Measurements from ENCODE around the gene MAP2K6. TPM values are rescaled to one million over a fixed set of nuclear protein-coding genes. Genes with fewer than 3 reads are reported as not detected.

MAP2K6 gene
- total and polyA plus RNA-seq, 10 of the 15 experiments (the other 5 are each of a cell fraction or from before 2014, with no cell fraction given) = 15.6 to 70.3 (median 22.9) TPM

- Histone ChIP-seq H3K36me3 (ENCODE audit: control insufficient read depth in 2 of 2, insufficient read depth in 2 of 2, low read length in 1 of 2) (no peaks in the 10 kb centered on the region), H4K20me1 (ENCODE audit: control insufficient read depth, insufficient read depth) (no peaks in the 10 kb centered on the region), H3K27me3 (replicated peaks in 1 of 2; ENCODE audit: control insufficient read depth in 2 of 2, insufficient read depth in 2 of 2, low read length in 1 of 2) (peaks cover 0 to 2% of the 10 kb centered on the region in 2 experiments; a peak in 3 of 4 replicates), H3K4me1 (ENCODE audit: control insufficient read depth, insufficient read depth, low read length) (no peaks in the 10 kb centered on the region), H3K9ac (ENCODE audit: control insufficient read depth, insufficient read depth, low read length) (no peak overlapping the region), H3K4me2 (ENCODE audit: control insufficient read depth, insufficient read depth) (no peak overlapping the region), H2AFZ (ENCODE audit: control insufficient read depth, low read depth, low read length) (no peak overlapping the region), H3K79me2 (ENCODE audit: control insufficient read depth, insufficient read depth, low read length) (no peaks in the 10 kb centered on the region), H3K27ac (ENCODE audit: control insufficient read depth, insufficient read depth) (no peak overlapping the region), H3K9me3 (replicated peaks; ENCODE audit: control insufficient read depth, insufficient read depth, low read length) (no peaks in the 10 kb centered on the region), H3K4me3 (no peak overlapping the region)
- ChIA-PET CTCF (interaction anchor here (1.1 to 2.7 kb wide), 3 partner anchors 13 to 25 kb away, joined by 3 to 11 read pairs (median 10); no protein-coding TSS in a partner anchor), RAD21 (ENCODE audit: unreplicated experiment) (interaction anchor here (1.5 kb wide), 1 partner anchor 13 kb away, joined by 5 read pairs; no protein-coding TSS in a partner anchor), POLR2A (no interaction called here), SMC1A (ENCODE audit: uncharacterized antibody, unreplicated experiment) (interaction anchor here (0.6 kb wide), 1 partner anchor 1173 kb away, joined by 3 read pairs; no protein-coding TSS in a partner anchor)
- TF ChIP-seq SMAD1 (IDR thresholded peaks at IDR 0.05; ENCODE audit: low read depth, partially characterized antibody) (no peak), DPF2 (IDR thresholded peaks at IDR 0.05) (no peak), RFX5 (IDR thresholded peaks at IDR 0.05; ENCODE audit: low read depth, low read length) (no peak), BMI1 (IDR thresholded peaks at IDR 0.05; ENCODE audit: borderline replicate concordance) (no peak)
- intact Hi-C loops (cut with micrococcal nuclease; ENCODE audit: unreplicated experiment) (no loop called here), in situ Hi-C loops (cut with MboI) (no loop called here)
- no TSS peak for BruUV-seq (replicated peaks)
- WGBS (ENCODE audit: insufficient coverage, insufficient replicate concordance, low lambda C conversion rate, missing lambda C conversion rate) = 20% methylated on average over 2 of the region's 2 CpGs
- FAIRE-seq (no peak), DNase-seq (ENCODE audit: low read depth, low spot score) (no peak), ATAC-seq (no peak)
Observed at GRCh38 chr17:69593716-69594115, 179.2 kb downstream of the MAP2K6 start.

- no peak overlapping the region for H3K27ac ChIP-seq (ENCODE audit: control insufficient read depth, insufficient read depth)
- POLR2A ChIA-PET = no interaction called here
- in situ Hi-C loops (cut with MboI) = no loop called here
- H3K4me2 ChIP-seq (ENCODE audit: control insufficient read depth, insufficient read depth) = no peak overlapping the region
- WGBS (ENCODE audit: insufficient coverage, insufficient replicate concordance, low lambda C conversion rate, missing lambda C conversion rate) = 27% methylated on average over 4 of the region's 4 CpGs
- no TSS peak for BruUV-seq (replicated peaks)
- H3K27me3 ChIP-seq (replicated peaks in 1 of 2; ENCODE audit: control insufficient read depth in 2 of 2, insufficient read depth in 2 of 2, low read length in 1 of 2) = peaks cover 0 to 2% of the 10 kb centered on the region in 2 experiments; a peak in 2 of 4 replicates
- H3K36me3 ChIP-seq (ENCODE audit: control insufficient read depth in 2 of 2, insufficient read depth in 2 of 2, low read length in 1 of 2) = no peaks in the 10 kb centered on the region
- no peak overlapping the region for H3K9ac ChIP-seq (ENCODE audit: control insufficient read depth, insufficient read depth, low read length)
- SMC1A ChIA-PET (ENCODE audit: uncharacterized antibody, unreplicated experiment) = interaction anchor here (1.4 kb wide), 1 partner anchor 12 kb away, joined by 4 read pairs; no protein-coding TSS in a partner anchor
- H2AFZ ChIP-seq (ENCODE audit: control insufficient read depth, low read depth, low read length) = no peak overlapping the region
- CTCF ChIA-PET = interaction anchor here (1.0 to 2.7 kb wide), 4 partner anchors 12 to 26 kb away, joined by 3 to 11 read pairs (median 6); no protein-coding TSS in a partner anchor
- no peaks in the 10 kb centered on the region for H3K79me2 ChIP-seq (ENCODE audit: control insufficient read depth, insufficient read depth, low read length)
- RAD21 ChIA-PET (ENCODE audit: unreplicated experiment) = interaction anchor here (1.5 kb wide), 1 partner anchor 12 kb away, joined by 5 read pairs; no protein-coding TSS in a partner anchor
- ATAC-seq = no peak
- intact Hi-C loops (cut with micrococcal nuclease; ENCODE audit: unreplicated experiment) = no loop called here
- DNase-seq (ENCODE audit: low read depth, low spot score) = no peak
- H3K4me3 ChIP-seq = no peak overlapping the region
- TF ChIP-seq JUNB (IDR thresholded peaks at IDR 0.05) (no peak), MYB (IDR thresholded peaks at IDR 0.05; ENCODE audit: borderline replicate concordance, low read depth, low read length) (no peak)
- no peaks in the 10 kb centered on the region for H3K9me3 ChIP-seq (replicated peaks; ENCODE audit: control insufficient read depth, insufficient read depth, low read length)
- FAIRE-seq = no peak
- no peaks in the 10 kb centered on the region for H3K4me1 ChIP-seq (ENCODE audit: control insufficient read depth, insufficient read depth, low read length)
- H4K20me1 ChIP-seq (ENCODE audit: control insufficient read depth, insufficient read depth) = no peaks in the 10 kb centered on the region
Observed at GRCh38 chr17:69594641-69595040, 180.1 kb downstream of the MAP2K6 start.
